Activated naive CD4-positive, alpha-beta T cell treated with anti-CD3 and anti-CD28 coated beads for 36 hours (primary cell): ENCODE measurements around the gene PACSIN2. TPM values are rescaled to one million over a fixed set of nuclear protein-coding genes. Genes with fewer than 3 reads are reported as not detected.
"Not testable (repeated sequence)": the region's sequence is repeated elsewhere in the genome, so short reads cannot be mapped to it uniquely, and the experiment has no call there.

Experiments used
- CTCF ChIA-PET: fragments of 350-600 bp; sonication (Branson Sonifier 250); formaldehyde crosslinking; loops from one replicate; lab custom pipeline; 2021; ENCODE audit warnings: antibody characterized with exemption; lab: Charles Lee
- DNase-seq: peaks from one replicate; pipeline ENCODE4 v3.0.0-alpha.2; 2020
- H3K27ac Mint-ChIP-seq: one replicate; pipeline ENCODE4 v1.8.0; 2021; ENCODE audit warnings: mild to moderate bottlenecking, mixed read lengths
- H3K27me3 Mint-ChIP-seq: one replicate; pipeline ENCODE4 v1.8.0; 2021; ENCODE audit warnings: low read depth, mixed read lengths
- H3K36me3 Mint-ChIP-seq: one replicate; pipeline ENCODE4 v1.8.0; 2021; ENCODE audit warnings: low read depth, mixed read lengths
- H3K4me1 Mint-ChIP-seq: one replicate; pipeline ENCODE4 v1.8.0; 2021; ENCODE audit warnings: low read depth, mixed read lengths
- H3K4me3 Mint-ChIP-seq: one replicate; pipeline ENCODE4 v1.8.0; 2021; ENCODE audit warnings: mild to moderate bottlenecking, moderate library complexity, mixed read lengths
- H3K9me3 Mint-ChIP-seq: one replicate; pipeline ENCODE4 v1.8.0; 2021; ENCODE audit warnings: mixed read lengths
- intact Hi-C: fragments of 100-400 bp; cut with micrococcal nuclease; formaldehyde crosslinking; loops from one replicate; pipeline ENCODE4 v1.15.1; 2023
- total RNA-seq, 2 experiments: library from RNA; stranded (reverse); gene quantifications; one replicate each; pipeline ENCODE4 v1.2.3, GENCODE V29; 2021

PACSIN2 gene
- total RNA-seq, 2 experiments from 2014 or later = 31.2 to 32.9 TPM

DNA sequence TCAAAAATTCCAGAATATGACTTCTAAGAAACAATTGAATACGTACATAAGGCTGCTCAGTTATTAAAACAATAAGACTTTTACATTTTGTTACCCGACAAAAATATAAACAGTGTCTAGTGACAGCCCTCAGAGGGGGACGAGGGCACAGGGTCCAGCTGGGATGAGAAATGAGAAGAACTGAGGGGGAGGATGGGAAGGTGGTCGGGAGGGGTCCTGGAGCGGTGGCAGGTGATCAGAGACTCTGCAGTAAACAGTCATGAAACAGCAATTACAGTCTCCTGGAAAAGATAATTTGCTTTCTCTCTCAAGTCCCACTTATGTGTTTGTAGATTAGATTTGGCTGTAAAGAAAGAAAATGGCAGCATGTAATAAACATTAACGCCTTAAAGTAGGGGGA lies 56.0 kb downstream of the PACSIN2 start:
- H3K36me3 Mint-ChIP-seq = peaks cover 1% of the 10 kb centered on the region
- peak overlapping the region; percentile 64 for H3K4me3 Mint-ChIP-seq
- H3K9me3 Mint-ChIP-seq = no peaks in the 10 kb centered on the region
- CTCF ChIA-PET = interaction anchor here (0.6 to 1.0 kb wide), 3 partner anchors 41 to 140 kb away, joined by 3 to 4 read pairs (median 3); no protein-coding TSS in a partner anchor
- intact Hi-C loops = loop anchor here (1.0 to 10.0 kb wide), 2 partner anchors 41 to 64 kb away; no protein-coding TSS in a partner anchor
- DNase-seq = no peak
- H3K27me3 Mint-ChIP-seq = no peaks in the 10 kb centered on the region
- no peak overlapping the region for H3K27ac Mint-ChIP-seq
- peaks cover 62% of the 10 kb centered on the region for H3K4me1 Mint-ChIP-seq

DNA sequence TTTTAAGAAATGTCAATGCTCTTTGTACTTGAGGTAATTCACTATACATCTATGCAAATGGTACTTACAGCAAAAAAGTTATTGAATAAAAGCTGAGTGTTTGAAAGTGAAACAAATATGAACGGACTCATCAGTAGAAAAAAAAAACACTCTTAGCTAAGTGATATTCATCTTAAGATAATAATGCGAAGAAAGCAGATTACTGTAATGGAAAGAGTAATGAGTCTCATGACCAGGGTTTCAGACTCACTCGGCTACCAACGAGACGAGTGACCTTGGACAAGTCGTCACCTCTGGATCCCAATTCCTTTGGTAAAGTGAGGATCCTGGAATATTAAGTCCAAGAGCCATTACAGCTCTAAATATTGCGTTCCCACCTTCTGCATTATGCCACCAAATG lies 57.0 kb downstream of the PACSIN2 start:
- no peaks in the 10 kb centered on the region for H3K9me3 Mint-ChIP-seq

GRCh38 chr22:42957544-42957943 lies 57.4 kb downstream of the PACSIN2 start:
- peaks cover 55% of the 10 kb centered on the region for H3K4me1 Mint-ChIP-seq
- peak overlapping the region; percentile 31 for H3K27ac Mint-ChIP-seq
- H3K27me3 Mint-ChIP-seq = no peaks in the 10 kb centered on the region
- H3K4me3 Mint-ChIP-seq = no peak overlapping the region
- no peaks in the 10 kb centered on the region for H3K9me3 Mint-ChIP-seq
- peaks cover 1% of the 10 kb centered on the region for H3K36me3 Mint-ChIP-seq
- CTCF ChIA-PET = interaction anchor here (0.9 kb wide), 1 partner anchor 11 kb away, joined by 3 read pairs; no protein-coding TSS in a partner anchor
- intact Hi-C loops = loop anchor here (10.0 kb wide), 1 partner anchor 63 kb away; no protein-coding TSS in a partner anchor
- no peak for DNase-seq

More for the DNA sequence above, 57.0 kb downstream of the PACSIN2 start:
- H3K27ac Mint-ChIP-seq = peak overlapping the region; percentile 34
- H3K36me3 Mint-ChIP-seq = peaks cover 1% of the 10 kb centered on the region
- intact Hi-C loops = loop anchor here (10.0 kb wide), 1 partner anchor 63 kb away; no protein-coding TSS in a partner anchor
- H3K4me3 Mint-ChIP-seq = peak overlapping the region; percentile 22
- peaks cover 58% of the 10 kb centered on the region for H3K4me1 Mint-ChIP-seq
- CTCF ChIA-PET = interaction anchor here (0.9 to 1.0 kb wide), 2 partner anchors 11 to 42 kb away, joined by 3 read pairs; no protein-coding TSS in a partner anchor
- no peak for DNase-seq
- no peaks in the 10 kb centered on the region for H3K27me3 Mint-ChIP-seq

GRCh38 chr22:42955848-42956247 lies 59.1 kb downstream of the PACSIN2 start:
- H3K27me3 Mint-ChIP-seq = no peaks in the 10 kb centered on the region
- CTCF ChIA-PET = interaction anchor here (0.6 kb wide), 1 partner anchor 62 kb away, joined by 4 read pairs; no protein-coding TSS in a partner anchor
- intact Hi-C loops = loop anchor here (10.0 kb wide), 1 partner anchor 61 kb away; no protein-coding TSS in a partner anchor
- H3K4me3 Mint-ChIP-seq = no peak overlapping the region
- peaks cover 1% of the 10 kb centered on the region for H3K36me3 Mint-ChIP-seq
- no peaks in the 10 kb centered on the region for H3K9me3 Mint-ChIP-seq
- peaks cover 47% of the 10 kb centered on the region for H3K4me1 Mint-ChIP-seq
- no peak overlapping the region for H3K27ac Mint-ChIP-seq
- DNase-seq = no peak

- Mint-ChIP-seq H3K27me3 (no peaks in the 10 kb centered on the region), H3K27ac (no peak overlapping the region), H3K4me1 (peaks cover 40% of the 10 kb centered on the region), H3K4me3 (no peak overlapping the region), H3K9me3 (no peaks in the 10 kb centered on the region), H3K36me3 (peaks cover 1% of the 10 kb centered on the region)
- intact Hi-C loops = loop anchor here (10.0 kb wide), 1 partner anchor 60 kb away; no protein-coding TSS in a partner anchor
- CTCF ChIA-PET = interaction anchor here (0.6 kb wide), 1 partner anchor 63 kb away, joined by 4 read pairs; no protein-coding TSS in a partner anchor
- no peak for DNase-seq
Observed at GRCh38 chr22:42955087-42955635, 59.8 kb downstream of the PACSIN2 start.

GRCh38 chr22:42953751-42954150 lies 61.2 kb downstream of the PACSIN2 start:
- H3K27me3 Mint-ChIP-seq, H3K9me3 Mint-ChIP-seq, DNase-seq, H3K4me3 Mint-ChIP-seq, H3K36me3 Mint-ChIP-seq, CTCF ChIA-PET, H3K27ac Mint-ChIP-seq: not testable (repeated sequence)
- H3K4me1 Mint-ChIP-seq = peaks cover 29% of the 10 kb centered on the region
- intact Hi-C loops = loop anchor here (10.0 kb wide), 1 partner anchor 59 kb away; no protein-coding TSS in a partner anchor

- CTCF ChIA-PET = interaction anchor here (1.5 kb wide), 1 partner anchor 37 kb away, joined by 4 read pairs; no protein-coding TSS in a partner anchor
- Mint-ChIP-seq H3K4me3 (no peak overlapping the region), H3K27me3 (no peaks in the 10 kb centered on the region), H3K4me1 (peaks cover 40% of the 10 kb centered on the region), H3K27ac (no peak overlapping the region), H3K36me3 (peaks cover 1% of the 10 kb centered on the region), H3K9me3 (no peaks in the 10 kb centered on the region)
- no peak for DNase-seq
- intact Hi-C loops = loop anchor here (10.0 kb wide), 1 partner anchor 56 kb away; no protein-coding TSS in a partner anchor
Observed at GRCh38 chr22:42951093-42951710, 63.7 kb downstream of the PACSIN2 start.

GRCh38 chr22:42950281-42950680 lies 64.7 kb downstream of the PACSIN2 start:
- DNase-seq = no peak
- CTCF ChIA-PET = interaction anchor here (0.8 to 1.5 kb wide), 3 partner anchors 15 to 65 kb away, joined by 3 to 4 read pairs (median 3); partner anchors contain the start of gene PACSIN2
- peaks cover 49% of the 10 kb centered on the region for H3K4me1 Mint-ChIP-seq

DNA sequence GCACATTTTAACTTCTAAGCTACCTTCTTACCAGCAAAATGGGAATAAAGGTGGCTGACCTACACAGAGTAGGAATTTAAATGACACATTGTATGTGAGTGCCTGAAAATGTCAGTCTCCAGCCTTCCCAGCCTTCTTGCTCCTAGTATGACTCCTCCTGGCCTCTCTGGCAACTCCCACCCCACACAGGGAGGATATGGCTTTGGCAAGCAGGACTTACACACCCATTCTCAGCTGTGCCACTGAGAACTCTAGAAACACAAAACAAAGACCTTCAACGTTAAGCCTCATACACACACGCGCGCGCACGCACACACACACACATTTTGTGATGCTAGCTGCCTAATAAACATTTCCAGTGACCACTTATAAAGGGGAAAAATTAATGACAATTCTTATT lies 65.8 kb downstream of the PACSIN2 start:
- DNase-seq = no peak
- CTCF ChIA-PET = no interaction called here
- H3K27me3 Mint-ChIP-seq = no peaks in the 10 kb centered on the region
- H3K27ac Mint-ChIP-seq = no peak overlapping the region
- H3K4me3 Mint-ChIP-seq = no peak overlapping the region
- intact Hi-C loops = no loop called here
- H3K36me3 Mint-ChIP-seq = peaks cover 1% of the 10 kb centered on the region
- H3K4me1 Mint-ChIP-seq = peaks cover 49% of the 10 kb centered on the region
- no peaks in the 10 kb centered on the region for H3K9me3 Mint-ChIP-seq

More at GRCh38 chr22:42950281-42950680, 64.7 kb downstream of the PACSIN2 start:
- peaks cover 1% of the 10 kb centered on the region for H3K36me3 Mint-ChIP-seq
- no peak overlapping the region for H3K27ac Mint-ChIP-seq
- intact Hi-C loops = loop anchor here (10.0 kb wide), 1 partner anchor 55 kb away; no protein-coding TSS in a partner anchor
- H3K4me3 Mint-ChIP-seq = no peak overlapping the region
- no peaks in the 10 kb centered on the region for H3K27me3 Mint-ChIP-seq
- no peaks in the 10 kb centered on the region for H3K9me3 Mint-ChIP-seq

GRCh38 chr22:42948294-42948693 lies 66.7 kb downstream of the PACSIN2 start:
- no peak for DNase-seq
- Mint-ChIP-seq H3K27ac (no peak overlapping the region), H3K9me3 (no peaks in the 10 kb centered on the region), H3K4me1 (peaks cover 46% of the 10 kb centered on the region), H3K27me3 (no peaks in the 10 kb centered on the region), H3K4me3 (no peak overlapping the region), H3K36me3 (peaks cover 1% of the 10 kb centered on the region)
- CTCF ChIA-PET = no interaction called here
- intact Hi-C loops = no loop called here

DNA sequence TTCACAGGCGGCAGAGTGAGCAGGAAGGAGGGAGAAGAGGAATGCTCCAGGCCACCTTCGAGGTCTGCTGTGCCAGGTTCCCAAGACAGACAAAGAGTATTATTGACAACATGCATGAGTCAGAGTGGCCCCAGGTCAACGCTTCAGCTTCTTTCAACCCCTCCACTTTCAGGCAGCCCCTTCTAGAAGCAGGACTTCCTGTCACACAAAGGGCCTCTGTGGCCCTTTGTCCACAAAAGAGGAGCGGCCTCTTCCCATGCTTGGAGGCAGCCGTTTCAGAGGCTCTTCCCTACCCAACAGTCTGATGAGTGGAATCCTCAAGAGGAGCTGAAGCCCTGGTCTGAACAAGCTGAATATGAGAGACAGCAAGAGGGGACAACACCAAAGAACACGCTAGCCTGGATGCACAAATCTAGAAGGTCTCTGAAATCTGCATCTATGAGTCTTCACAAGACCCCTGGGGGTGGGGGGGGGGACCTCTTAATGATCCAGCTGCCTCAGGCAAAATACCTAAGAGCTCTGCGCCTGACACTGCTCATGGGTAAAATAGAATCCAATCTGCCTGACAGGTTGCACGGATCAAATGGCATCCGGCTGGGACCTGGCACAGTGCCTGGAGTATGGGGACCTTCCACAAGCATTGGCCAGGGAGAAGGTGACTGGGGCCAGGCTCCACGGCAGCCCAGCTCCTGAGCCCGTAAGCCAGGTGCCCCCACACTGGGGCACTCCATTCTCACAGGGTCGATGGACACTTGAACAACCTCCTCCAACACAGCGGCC lies 67.5 kb downstream of the PACSIN2 start:
- DNase-seq = no peak
- CTCF ChIA-PET = interaction anchor here (1.3 to 1.6 kb wide), 2 partner anchors 10 to 16 kb away, joined by 3 to 4 read pairs; no protein-coding TSS in a partner anchor
- Mint-ChIP-seq H3K9me3 (no peaks in the 10 kb centered on the region), H3K27me3 (no peaks in the 10 kb centered on the region), H3K4me1 (peaks cover 45% of the 10 kb centered on the region), H3K4me3 (no peak overlapping the region), H3K36me3 (peaks cover 1% of the 10 kb centered on the region), H3K27ac (no peak overlapping the region)
- intact Hi-C loops = no loop called here
